CD4-positive, CD25-positive, alpha-beta regulatory T cell (primary cell): ENCODE data around the gene TTC24. TPM values are rescaled to one million over a fixed set of nuclear protein-coding genes. Genes with fewer than 3 reads are reported as not detected.

ENCODE experiments used
- ATAC-seq, 2 donors: fragments of 150-1000 bp; cut with Tn5 transposase; one replicate each; pipeline ENCODE4 v1.10.0; 2021; ENCODE audit warnings: low read depth in 2 of 2, moderate number of reproducible peaks in 2 of 2, moderate library complexity in 1 of 2
- DNase-seq, 3 donors: peaks; one replicate each; pipeline versions ENCODE4 v3.0.0 to v3.0.0-alpha.2; 2012 to 2022; ENCODE audit warnings: mixed read lengths in 1 of 3
- H3K27ac ChIP-seq: one replicate; pipeline ENCODE4 v1.7.0; 2013; ENCODE audit warnings: mild to moderate bottlenecking, low read length; ENCODE audit not compliant: insufficient read depth, poor library complexity, severe bottlenecking
- H3K27me3 ChIP-seq: one replicate; pipeline ENCODE4 v1.7.0; 2013; ENCODE audit warnings: low read length; ENCODE audit not compliant: control insufficient read depth, insufficient read depth
- H3K36me3 ChIP-seq: one replicate; pipeline ENCODE4 v1.7.0; 2013; ENCODE audit warnings: mild to moderate bottlenecking, low read length, moderate library complexity; ENCODE audit not compliant: control insufficient read depth, insufficient read depth
- H3K4me1 ChIP-seq: 2 replicates; pipeline ENCODE4 v1.7.0; 2013; ENCODE audit warnings: mild to moderate bottlenecking, low read length; ENCODE audit not compliant: insufficient read depth, control insufficient read depth, poor library complexity, severe bottlenecking
- H3K4me3 ChIP-seq: one replicate; pipeline ENCODE4 v1.7.0; 2013; ENCODE audit warnings: low read depth, mild to moderate bottlenecking, low read length, moderate library complexity
- H3K9me3 ChIP-seq, 2 experiments: 1 replicate in 1 of 2; 2 replicates in 1 of 2; pipeline ENCODE4 v1.7.0; 2013; ENCODE audit warnings: low read length in 2 of 2, mild to moderate bottlenecking in 1 of 2, moderate library complexity in 1 of 2; ENCODE audit not compliant: control insufficient read depth in 2 of 2
- H3K27ac Mint-ChIP-seq, 3 donors: one replicate each; pipeline ENCODE4 v1.8.0; 2020 to 2022; ENCODE audit warnings: mild to moderate bottlenecking in 3 of 3, mixed read lengths in 3 of 3, moderate library complexity in 2 of 3
- H3K27me3 Mint-ChIP-seq: one replicate; pipeline ENCODE4 v1.8.0; 2022; ENCODE audit warnings: mild to moderate bottlenecking, mixed read lengths
- H3K36me3 Mint-ChIP-seq: one replicate; pipeline ENCODE4 v1.8.0; 2020; ENCODE audit warnings: mixed read lengths
- H3K4me1 Mint-ChIP-seq, 4 donors: one replicate each; pipeline ENCODE4 v1.8.0; 2020 to 2022; ENCODE audit warnings: mixed read lengths in 4 of 4, mild to moderate bottlenecking in 1 of 4
- H3K4me3 Mint-ChIP-seq, 4 donors: one replicate each; pipeline ENCODE4 v1.8.0; 2020 to 2022; ENCODE audit warnings: mild to moderate bottlenecking in 4 of 4, mixed read lengths in 4 of 4, moderate library complexity in 3 of 4
- H3K9me3 Mint-ChIP-seq, 7 donors: one replicate each; pipeline ENCODE4 v1.8.0; 2020 to 2022; ENCODE audit warnings: mixed read lengths in 7 of 7, mild to moderate bottlenecking in 3 of 7, moderate library complexity in 2 of 7
- polyA plus RNA-seq, 4 donors: library from polyadenylated mRNA; unstranded; fragments of 300-500 nt; fragmentation: Illumina TruSeq; gene quantifications; one replicate each; pipeline ENCODE4 v1.2.3, GENCODE V29; 2021
- total RNA-seq: library from RNA; stranded (reverse); gene quantifications from one replicate; pipeline ENCODE4 v1.2.3, GENCODE V29; 2022

Gene TTC24
- total and polyA plus RNA-seq, 5 donors from 2014 or later, result 0.34 to 2.3 (median 0.50) TPM; not detected in 1

DNA sequence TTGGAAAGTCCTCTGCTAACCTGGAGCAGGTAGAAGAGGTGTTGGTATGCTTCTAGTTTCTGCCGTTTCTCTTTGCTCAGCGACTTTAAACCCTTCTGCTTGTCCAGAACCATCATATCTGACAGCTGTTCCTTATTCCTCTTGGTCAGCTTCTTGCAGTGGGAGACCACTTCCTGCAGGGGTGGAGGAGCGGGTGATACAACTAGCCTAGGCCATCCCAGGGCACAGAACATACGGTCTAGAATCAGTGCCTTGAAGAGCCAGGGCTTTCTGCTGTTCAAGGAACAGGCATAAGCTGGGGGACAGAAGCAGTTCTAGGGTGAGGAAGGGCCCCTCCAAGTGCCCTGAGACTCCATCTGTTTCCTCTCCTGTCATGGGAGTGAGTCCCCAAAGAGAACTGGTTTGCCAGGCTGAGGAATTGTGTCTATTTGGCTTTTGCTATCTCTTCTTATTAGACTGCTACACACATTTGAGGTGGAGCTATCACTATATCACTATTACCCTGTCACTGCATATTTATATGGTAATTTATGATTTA is 39.6 kb upstream of the TTC24 start:
- Histone ChIP-seq H3K27ac (no peak overlapping the region), H3K9me3 (no peaks in the 10 kb centered on the region), H3K4me3 (no peak overlapping the region), H3K4me1 (no peaks in the 10 kb centered on the region), H3K36me3 (no peaks in the 10 kb centered on the region), H3K27me3 (no peaks in the 10 kb centered on the region)
- H3K27me3 Mint-ChIP-seq, result no peaks in the 10 kb centered on the region
- ATAC-seq, result no peak
- no peaks in the 10 kb centered on the region for H3K9me3 Mint-ChIP-seq
- DNase-seq, result no peak
- peak overlapping the region in 1 of 3 donors; percentile 68 for H3K27ac Mint-ChIP-seq
- H3K4me1 Mint-ChIP-seq, result peaks cover 0 to 2% (median 0%) of the 10 kb centered on the region in 4 donors
- H3K36me3 Mint-ChIP-seq, result no peaks in the 10 kb centered on the region
- H3K4me3 Mint-ChIP-seq, result no peak overlapping the region

DNA sequence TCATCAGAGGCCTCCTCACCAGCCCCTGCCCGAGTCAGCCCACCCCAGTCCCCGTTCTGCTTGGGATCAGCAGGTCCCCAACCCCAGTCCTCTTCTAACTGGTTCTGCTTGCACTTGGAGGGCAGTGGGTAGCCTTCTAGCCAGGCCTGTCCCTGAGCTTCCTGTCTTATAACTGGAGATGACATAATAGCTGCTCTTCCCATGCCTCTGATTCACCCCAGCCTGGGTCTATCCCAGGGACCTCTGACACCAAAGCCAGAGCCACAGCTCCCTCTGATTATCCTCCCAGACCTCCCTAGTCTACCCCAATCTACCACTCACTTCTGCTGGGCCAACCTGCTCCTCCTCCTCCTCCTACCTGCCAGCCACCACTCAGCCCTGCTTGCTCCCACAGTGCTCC is 38.6 kb upstream of the TTC24 start:
- H3K4me1 Mint-ChIP-seq, result peaks cover 0 to 2% (median 0%) of the 10 kb centered on the region in 4 donors
- Histone ChIP-seq H3K4me3 (no peak overlapping the region), H3K36me3 (no peaks in the 10 kb centered on the region), H3K4me1 (no peaks in the 10 kb centered on the region), H3K27me3 (no peaks in the 10 kb centered on the region), H3K27ac (no peak overlapping the region), H3K9me3 (no peaks in the 10 kb centered on the region)
- no peaks in the 10 kb centered on the region for H3K36me3 Mint-ChIP-seq
- H3K27me3 Mint-ChIP-seq, result no peaks in the 10 kb centered on the region
- H3K4me3 Mint-ChIP-seq, result no peak overlapping the region
- H3K27ac Mint-ChIP-seq, result peak overlapping the region in 1 of 3 donors; percentile 37
- no peaks in the 10 kb centered on the region for H3K9me3 Mint-ChIP-seq
- ATAC-seq (no peak), DNase-seq (no peak)

DNA sequence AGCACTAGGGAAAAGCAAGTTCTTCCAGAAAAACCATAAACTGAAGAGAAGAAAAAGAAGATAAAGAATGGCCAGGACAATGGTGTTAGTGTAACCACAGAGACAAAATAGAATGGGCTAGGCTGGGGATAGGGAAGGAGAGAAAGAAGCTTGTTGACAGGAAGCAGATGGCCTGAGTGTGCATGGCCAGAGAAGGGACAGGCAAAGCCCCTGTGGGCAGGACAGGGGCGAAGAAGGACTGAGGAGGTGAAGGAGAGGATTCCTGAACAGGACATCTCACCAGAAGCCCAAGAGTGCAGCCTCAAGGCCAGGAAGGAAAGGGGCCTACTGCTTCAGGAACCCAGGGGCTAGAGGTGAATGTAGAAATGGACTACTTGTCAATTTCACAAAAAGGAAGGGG is 36.5 kb upstream of the TTC24 start:
- H3K4me1 Mint-ChIP-seq, result peaks cover 0 to 2% (median 0%) of the 10 kb centered on the region in 4 donors
- no peaks in the 10 kb centered on the region for H3K36me3 Mint-ChIP-seq
- H3K27me3 ChIP-seq, result no peaks in the 10 kb centered on the region
- H3K4me3 ChIP-seq, result no peak overlapping the region
- H3K4me1 ChIP-seq, result no peaks in the 10 kb centered on the region
- no peak overlapping the region for H3K27ac ChIP-seq
- H3K4me3 Mint-ChIP-seq, result no peak overlapping the region
- no peaks in the 10 kb centered on the region for H3K36me3 ChIP-seq
- H3K27me3 Mint-ChIP-seq, result no peaks in the 10 kb centered on the region
- no peaks in the 10 kb centered on the region for H3K9me3 ChIP-seq
- no peaks in the 10 kb centered on the region for H3K9me3 Mint-ChIP-seq
- ATAC-seq, result no peak
- peak overlapping the region in 2 of 3 donors; percentile 49 to 67 for H3K27ac Mint-ChIP-seq
- no peak for DNase-seq

GRCh38 chr1:156544592-156545102 is 34.9 kb upstream of the TTC24 start:
- ATAC-seq (no peak), DNase-seq (no peak)
- H3K36me3 ChIP-seq, result no peaks in the 10 kb centered on the region
- H3K27ac Mint-ChIP-seq, result peak overlapping the region in 1 of 3 donors; percentile 47
- H3K27me3 ChIP-seq, result no peaks in the 10 kb centered on the region
- H3K27ac ChIP-seq, result no peak overlapping the region
- H3K9me3 Mint-ChIP-seq, result no peaks in the 10 kb centered on the region
- no peak overlapping the region for H3K4me3 ChIP-seq
- H3K4me1 ChIP-seq, result no peaks in the 10 kb centered on the region
- no peaks in the 10 kb centered on the region for H3K4me1 Mint-ChIP-seq
- no peaks in the 10 kb centered on the region for H3K36me3 Mint-ChIP-seq
- H3K4me3 Mint-ChIP-seq, result no peak overlapping the region
- H3K27me3 Mint-ChIP-seq, result no peaks in the 10 kb centered on the region
- H3K9me3 ChIP-seq, result no peaks in the 10 kb centered on the region

- DNase-seq, result no peak
- H3K27me3 ChIP-seq, result no peaks in the 10 kb centered on the region
- no peak overlapping the region for H3K4me3 ChIP-seq
- H3K27ac ChIP-seq, result no peak overlapping the region
- no peak overlapping the region for H3K4me3 Mint-ChIP-seq
- no peaks in the 10 kb centered on the region for H3K4me1 ChIP-seq
- peak overlapping the region in 1 of 3 donors; percentile 65 for H3K27ac Mint-ChIP-seq
- no peaks in the 10 kb centered on the region for H3K4me1 Mint-ChIP-seq
- ATAC-seq, result no peak
- no peaks in the 10 kb centered on the region for H3K36me3 ChIP-seq
- H3K36me3 Mint-ChIP-seq, result no peaks in the 10 kb centered on the region
- H3K9me3 Mint-ChIP-seq, result no peaks in the 10 kb centered on the region
- no peaks in the 10 kb centered on the region for H3K9me3 ChIP-seq
- no peaks in the 10 kb centered on the region for H3K27me3 Mint-ChIP-seq
Measured at GRCh38 chr1:156546267-156546666, 33.3 kb upstream of the TTC24 start.

GRCh38 chr1:156547434-156547833 is 32.1 kb upstream of the TTC24 start:
- DNase-seq, result no peak
- H3K4me1 ChIP-seq, result no peaks in the 10 kb centered on the region
- no peak overlapping the region for H3K27ac Mint-ChIP-seq
- H3K4me3 Mint-ChIP-seq, result no peak overlapping the region
- no peaks in the 10 kb centered on the region for H3K9me3 ChIP-seq
- H3K27me3 Mint-ChIP-seq, result no peaks in the 10 kb centered on the region
- H3K27me3 ChIP-seq, result no peaks in the 10 kb centered on the region
- no peak overlapping the region for H3K27ac ChIP-seq
- H3K36me3 ChIP-seq, result no peaks in the 10 kb centered on the region
- no peaks in the 10 kb centered on the region for H3K36me3 Mint-ChIP-seq
- H3K4me3 ChIP-seq, result no peak overlapping the region
- H3K9me3 Mint-ChIP-seq, result no peaks in the 10 kb centered on the region
- no peaks in the 10 kb centered on the region for H3K4me1 Mint-ChIP-seq
- no peak for ATAC-seq

DNA sequence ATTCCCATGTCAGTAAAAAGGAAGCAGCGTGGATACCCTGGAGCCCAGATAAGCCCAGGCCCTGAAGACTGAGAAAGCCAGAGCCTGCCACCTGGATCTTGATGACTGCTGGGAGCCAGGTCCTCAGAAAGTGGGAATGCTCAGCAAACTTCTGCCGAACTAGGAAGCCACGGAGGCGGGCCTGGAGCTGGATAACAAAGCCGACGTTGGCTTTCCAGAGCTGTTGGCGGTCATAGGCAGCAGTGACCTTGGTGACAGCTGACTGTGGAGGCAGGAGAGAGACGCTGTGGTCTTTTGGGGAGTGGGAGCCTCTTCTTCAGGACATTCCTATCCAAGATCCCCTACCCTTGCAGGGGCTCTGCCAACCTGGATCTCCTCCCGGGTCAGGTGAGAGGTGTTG is 31.5 kb upstream of the TTC24 start:
- Histone ChIP-seq H3K9me3 (no peaks in the 10 kb centered on the region), H3K27me3 (no peaks in the 10 kb centered on the region), H3K4me3 (no peak overlapping the region), H3K27ac (no peak overlapping the region), H3K4me1 (no peaks in the 10 kb centered on the region), H3K36me3 (no peaks in the 10 kb centered on the region)
- DNase-seq, result no peak
- Mint-ChIP-seq H3K36me3 (no peaks in the 10 kb centered on the region), H3K4me3 (no peak overlapping the region), H3K4me1 (peaks cover 0 to under 1% (median under 1%) of the 10 kb centered on the region in 4 donors), H3K27me3 (no peaks in the 10 kb centered on the region), H3K27ac (no peak overlapping the region), H3K9me3 (no peaks in the 10 kb centered on the region)
- no peak for ATAC-seq

- peaks cover 4% of the 10 kb centered on the region for H3K36me3 Mint-ChIP-seq
- Histone ChIP-seq H3K4me3 (no peak overlapping the region), H3K27me3 (no peaks in the 10 kb centered on the region), H3K9me3 (no peaks in the 10 kb centered on the region), H3K4me1 (no peaks in the 10 kb centered on the region), H3K36me3 (no peaks in the 10 kb centered on the region), H3K27ac (no peak overlapping the region)
- H3K4me1 Mint-ChIP-seq, result peaks cover 2 to 5% (median 4%) of the 10 kb centered on the region in 4 donors
- H3K27me3 Mint-ChIP-seq, result no peaks in the 10 kb centered on the region
- no peak overlapping the region for H3K4me3 Mint-ChIP-seq
- no peak for DNase-seq
- ATAC-seq, result no peak
- no peaks in the 10 kb centered on the region for H3K9me3 Mint-ChIP-seq
- H3K27ac Mint-ChIP-seq, result no peak overlapping the region
Measured at GRCh38 chr1:156549390-156549789, 30.1 kb upstream of the TTC24 start.
